Subcutaneous adipose tissue (tissue), 4 donors: ENCODE data around the gene CRYBA2. TPM values are rescaled to one million over a fixed set of nuclear protein-coding genes. Genes with fewer than 3 reads are reported as not detected.

Experiments
- CTCF ChIP-seq: fragments of 450-650 bp; IDR thresholded peaks from one replicate; pipeline ENCODE4 v1.5.1; 2016; ENCODE audit warnings: low read depth, mild to moderate bottlenecking, control low read depth, antibody characterized with exemption, moderate library complexity
- total RNA-seq, 4 donors: library from RNA; depleted of rRNA; stranded (reverse); fragments of >200 nt; gene quantifications; one replicate each; pipeline ENCODE4 v1.1.0, GENCODE V29; 2016

CRYBA2 gene
- total RNA-seq, 4 donors from 2014 or later: not detected

- TF ChIP-seq CTCF: no peak
These were observed 32.0 kb downstream of the CRYBA2 start for GRCh38 chr2:218961229-218961628.

GRCh38 chr2:218960309-218961165 is 32.7 kb downstream of the CRYBA2 start:
- no peak for TF ChIP-seq CTCF

GRCh38 chr2:218959761-218960308 is 33.4 kb downstream of the CRYBA2 start:
- TF ChIP-seq CTCF: no peak

- TF ChIP-seq CTCF: no peak
These were observed 34.0 kb downstream of the CRYBA2 start, which contains the start of gene CDK5R2 for GRCh38 chr2:218959141-218959731. Gene CDK5R2 (plus strand): TSS chr2:218959666. CDS start chr2:218959821, 155 bp downstream.

GRCh38 chr2:218958276-218958675 is 34.9 kb downstream of the CRYBA2 start:
- TF ChIP-seq CTCF: no peak

GRCh38 chr2:218957671-218958070 is 35.6 kb downstream of the CRYBA2 start:
- TF ChIP-seq CTCF: no peak

GRCh38 chr2:218956039-218956438 is 37.2 kb downstream of the CRYBA2 start:
- no peak for TF ChIP-seq CTCF
